H1 (cell line): ENCODE results near the gene COX10. TPM values are rescaled to one million over a fixed set of nuclear protein-coding genes. Genes with fewer than 3 reads are reported as not detected.

ENCODE experiments used
- CTCF ChIA-PET: fragments of 300-600 bp; sonication (Branson Sonifier 250); formaldehyde crosslinking; loops from one replicate; lab custom pipeline; 2021; ENCODE audit not compliant: partially characterized antibody; lab: Charles Lee
- POLR2A ChIA-PET: fragments of 300-600 bp; sonication (Branson Sonifier 250); formaldehyde crosslinking; loops from one replicate; lab custom pipeline; 2021; ENCODE audit warnings: inconsistent platforms; ENCODE audit not compliant: partially characterized antibody; lab: Charles Lee
- DNase-seq, 2 experiments: peaks; one replicate each; pipeline versions ENCODE4 v3.0.0 to v3.0.0-alpha.2; 2010 to 2022; ENCODE audit warnings: low spot score in 2 of 2, low read depth in 1 of 2, mixed read lengths in 1 of 2
- FAIRE-seq: peaks from 2 replicates; lab custom pipeline; 2011; peaks lifted over from hg19 to GRCh38; lab: Jason Lieb, UNC
- H2AFZ ChIP-seq: 2 replicates; pipeline ENCODE4 v1.8.1; 2012; ENCODE audit warnings: low read length, inconsistent platforms
- H2AK5ac ChIP-seq: 2 replicates; pipeline ENCODE4 v1.6.1; 2013; ENCODE audit warnings: low read depth, low read length
- H2BK120ac ChIP-seq: replicated peaks from 2 replicates; pipeline ENCODE3; 2013; ENCODE audit warnings: low read depth, low read length, inconsistent platforms
- H2BK12ac ChIP-seq: 2 replicates; pipeline ENCODE4 v1.6.1; 2013; ENCODE audit warnings: low read depth, low read length
- H2BK15ac ChIP-seq: 2 replicates; pipeline ENCODE4 v1.6.1; 2013; ENCODE audit warnings: low read length
- H2BK20ac ChIP-seq: 2 replicates; pipeline ENCODE4 v1.6.1; 2013; ENCODE audit warnings: low read length
- H2BK5ac ChIP-seq: 2 replicates; pipeline ENCODE4 v1.6.1; 2013; ENCODE audit warnings: low read depth, low read length
- H3K14ac ChIP-seq: 2 replicates; pipeline ENCODE4 v1.6.1; 2013; ENCODE audit warnings: inconsistent platforms; ENCODE audit not compliant: insufficient read length
- H3K18ac ChIP-seq: 2 replicates; pipeline ENCODE4 v1.6.1; 2013; ENCODE audit warnings: low read length; ENCODE audit errors: extremely low read depth
- H3K23ac ChIP-seq: 2 replicates; pipeline ENCODE4 v1.6.1; 2013; ENCODE audit warnings: inconsistent platforms; ENCODE audit not compliant: insufficient read length
- H3K23me2 ChIP-seq: 2 replicates; pipeline ENCODE4 v1.6.1; 2013; ENCODE audit warnings: low read depth, low read length
- H3K27ac ChIP-seq: 2 replicates; pipeline ENCODE4 v1.6.1; 2011; ENCODE audit warnings: low read depth, low read length, inconsistent platforms
- H3K27me3 ChIP-seq, 4 experiments: replicated peaks in 1 of 4; 1 replicate in 1 of 4; 2 replicates in 3 of 4; pipeline versions ENCODE4 v1.6.1 to v1.8.1; 2011 to 2013; ENCODE audit warnings: low read length in 3 of 4, mild to moderate bottlenecking in 3 of 4, inconsistent platforms in 2 of 4, mixed read lengths in 2 of 4, moderate library complexity in 1 of 4; ENCODE audit not compliant: control insufficient read depth in 3 of 4, insufficient read depth in 3 of 4; ENCODE audit errors: extremely low read depth in 1 of 4
- H3K36me3 ChIP-seq, 4 experiments: 2 replicates each; pipeline versions ENCODE4 v1.6.1 to v1.8.1; 2011 to 2013; ENCODE audit warnings: mild to moderate bottlenecking in 4 of 4, low read length in 3 of 4, moderate library complexity in 2 of 4, control low read depth in 1 of 4, inconsistent platforms in 1 of 4; ENCODE audit not compliant: insufficient read depth in 4 of 4, control insufficient read depth in 2 of 4
- H3K4ac ChIP-seq: replicated peaks from 2 replicates; pipeline ENCODE3; 2013; ENCODE audit warnings: low read length, low read depth, mixed read lengths, inconsistent platforms; ENCODE audit not compliant: insufficient read length
- H3K4me1 ChIP-seq, 4 experiments: replicated peaks in 1 of 4; 1 replicate in 1 of 4; 2 replicates in 3 of 4; pipeline versions ENCODE4 v1.6.1 to v1.8.1; 2011 to 2013; ENCODE audit warnings: low read length in 3 of 4, inconsistent platforms in 2 of 4, mixed read lengths in 1 of 4; ENCODE audit not compliant: insufficient read depth in 4 of 4, control insufficient read depth in 3 of 4
- H3K4me2 ChIP-seq, 2 experiments: 2 replicates each; pipeline versions ENCODE4 v1.6.1 to v1.8.1; 2011 to 2013; ENCODE audit warnings: low read depth in 2 of 2, low read length in 2 of 2, control low read depth in 1 of 2, inconsistent platforms in 1 of 2, mild to moderate bottlenecking in 1 of 2; ENCODE audit not compliant: insufficient read depth in 1 of 2
- H3K4me3 ChIP-seq, 4 experiments: fragments of 200-600, 300-600 bp in 1 of 4; sonication (generic), shearing (Covaris generic), sonication (Bioruptor Twin) in 1 of 4; 2 replicates each; pipeline versions ENCODE4 v1.5.1 to v1.8.1; 2011 to 2016; ENCODE audit warnings: low read length in 4 of 4, low read depth in 3 of 4, control low read depth in 2 of 4, inconsistent platforms in 2 of 4, mild to moderate bottlenecking in 2 of 4, mixed read lengths in 1 of 4, moderate library complexity in 1 of 4; ENCODE audit not compliant: insufficient read depth in 2 of 4; ENCODE audit errors: extremely low read depth in 1 of 4
- H3K56ac ChIP-seq: replicated peaks from 2 replicates; pipeline ENCODE3; 2013; ENCODE audit warnings: low read depth, mild to moderate bottlenecking, mixed read lengths, low read length, inconsistent platforms; ENCODE audit not compliant: insufficient read length
- H3K79me1 ChIP-seq: 2 replicates; pipeline ENCODE4 v1.6.1; 2013; ENCODE audit warnings: low read depth, low read length, control low read depth
- H3K79me2 ChIP-seq, 2 experiments: 2 replicates each; pipeline versions ENCODE4 v1.6.1 to v1.8.1; 2012 to 2013; ENCODE audit warnings: low read length in 2 of 2, mild to moderate bottlenecking in 2 of 2, inconsistent platforms in 1 of 2; ENCODE audit not compliant: insufficient read depth in 2 of 2, control insufficient read depth in 1 of 2
- H3K9ac ChIP-seq, 4 experiments: replicated peaks in 1 of 4; 1 replicate in 1 of 4; 2 replicates in 3 of 4; pipeline versions ENCODE4 v1.6.1 to v1.8.1; 2011 to 2013; ENCODE audit warnings: low read depth in 3 of 4, low read length in 3 of 4, control low read depth in 2 of 4, mild to moderate bottlenecking in 2 of 4, moderate library complexity in 2 of 4, inconsistent platforms in 1 of 4; ENCODE audit errors: extremely low read depth in 1 of 4
- H3K9me3 ChIP-seq, 2 experiments: 2 replicates each; pipeline versions ENCODE4 v1.6.1 to v1.8.1; 2012 to 2013; ENCODE audit warnings: mild to moderate bottlenecking in 2 of 2, moderate library complexity in 2 of 2, control low read depth in 1 of 2, inconsistent platforms in 1 of 2, low read depth in 1 of 2, low read length in 1 of 2, mixed read lengths in 1 of 2; ENCODE audit not compliant: insufficient read depth in 2 of 2
- H4K20me1 ChIP-seq, 2 experiments: replicated peaks in 1 of 2; 2 replicates each; pipeline versions ENCODE3 to v1.8.1; 2011 to 2013; ENCODE audit warnings: inconsistent platforms in 2 of 2, low read length in 2 of 2, mild to moderate bottlenecking in 1 of 2; ENCODE audit not compliant: insufficient read depth in 2 of 2, control insufficient read depth in 1 of 2
- H4K5ac ChIP-seq: 2 replicates; pipeline ENCODE4 v1.6.1; 2013; ENCODE audit warnings: low read length, low read depth, mixed read lengths, inconsistent platforms; ENCODE audit not compliant: insufficient read length
- H4K8ac ChIP-seq: 2 replicates; pipeline ENCODE4 v1.8.0; 2013; ENCODE audit warnings: mild to moderate bottlenecking, moderate library complexity, low read length, inconsistent platforms; ENCODE audit not compliant: insufficient read depth; ENCODE audit errors: extremely low read depth
- H4K91ac ChIP-seq: replicated peaks from 2 replicates; pipeline ENCODE3; 2013; ENCODE audit warnings: low read length, mixed read lengths, inconsistent platforms; ENCODE audit not compliant: insufficient read length
- BACH1 ChIP-seq: IDR thresholded peaks from 2 replicates; pipeline ENCODE4 v1.6.1; 2012; ENCODE audit warnings: low read length, improper control_type of control experiment
- BCL11A ChIP-seq, 2 experiments: IDR thresholded peaks; one replicate each; pipeline ENCODE4 v1.6.1; 2011; ENCODE audit warnings: low read depth in 2 of 2, low read length in 2 of 2, mild to moderate bottlenecking in 2 of 2
- CEBPB ChIP-seq: IDR thresholded peaks from 2 replicates; pipeline ENCODE4 v1.6.1; 2012; ENCODE audit warnings: low read depth, low read length
- CHD2 ChIP-seq: IDR thresholded peaks from 2 replicates; pipeline ENCODE4 v1.6.1; 2012; ENCODE audit warnings: low read length, improper control_type of control experiment
- E2F6 ChIP-seq: IDR thresholded peaks from 2 replicates; pipeline ENCODE4 v1.6.1; 2012; ENCODE audit warnings: inconsistent platforms
- EP300 ChIP-seq, 2 experiments: IDR thresholded peaks; 1 replicate in 1 of 2; 2 replicates in 1 of 2; pipeline ENCODE4 v1.6.1; 2011 to 2012; ENCODE audit warnings: low read depth in 2 of 2, low read length in 2 of 2, mild to moderate bottlenecking in 2 of 2, borderline replicate concordance in 1 of 2, inconsistent platforms in 1 of 2, moderate library complexity in 1 of 2
- JUND ChIP-seq: IDR thresholded peaks from 2 replicates; pipeline ENCODE4 v1.6.1; 2011; ENCODE audit warnings: mild to moderate bottlenecking, improper control_type of control experiment, low read length
- NANOG ChIP-seq: IDR thresholded peaks from 2 replicates; pipeline ENCODE4 v1.6.1; 2011; ENCODE audit warnings: low read length, low read depth, mild to moderate bottlenecking, inconsistent platforms; ENCODE audit not compliant: insufficient read depth, poor library complexity, severe bottlenecking
- POLR2A ChIP-seq, 2 experiments: IDR thresholded peaks; 1 replicate in 1 of 2; 2 replicates in 1 of 2; pipeline ENCODE4 v1.6.1; 2011; ENCODE audit warnings: low read depth in 2 of 2, low read length in 2 of 2, mild to moderate bottlenecking in 2 of 2; ENCODE audit errors: control extremely low read depth in 1 of 2
- RFX5 ChIP-seq: IDR thresholded peaks from 2 replicates; pipeline ENCODE4 v1.6.1; 2011; ENCODE audit warnings: low read depth, low read length, improper control_type of control experiment, borderline replicate concordance
- SIX5 ChIP-seq: IDR thresholded peaks from 2 replicates; pipeline ENCODE4 v1.6.1; 2011; ENCODE audit warnings: mild to moderate bottlenecking, low read depth, low read length
- WGBS, 2 experiments: shearing (Covaris generic) in 1 of 2; methylation state at CpG; one replicate each; pipeline versions ENCODE4 v1.1.6 to v1.1.7; 2013 to 2015; ENCODE audit warnings: low lambda C conversion rate in 2 of 2, mixed read lengths in 2 of 2, inconsistent platforms in 1 of 2, low coverage in 1 of 2, missing lambda C conversion rate in 1 of 2; ENCODE audit not compliant: insufficient replicate concordance in 2 of 2, insufficient coverage in 1 of 2, insufficient read length in 1 of 2; ENCODE audit errors: extremely low coverage in 1 of 2, missing lambda C conversion rate in 1 of 2; 5-methylcytosine and 5-hydroxymethylcytosine counted together
- polyA plus RNA-seq, 7 experiments: library from polyadenylated mRNA; depleted of rRNA in 3 of 7; stranded (reverse) in 5 of 7; unstranded in 2 of 7; fragments of >200 nt in 5 of 7; fragments of 200-250 nt in 2 of 7; gene quantifications; 1 replicate in 5 of 7; 2 replicates in 1 of 7; 4 replicates in 1 of 7; pipeline versions ENCODE4 v1.2.1 to v1.2.3, GENCODE V29; 2011 to 2013; ENCODE audit warnings: missing spikeins in 2 of 7, mixed read lengths in 2 of 7
- total RNA-seq: library from RNA; stranded (reverse); fragmentation: NEBNext Ultra II Directional; extraction: Animal tissue kit (Norgen Biotek cat#: 25700); gene quantifications from 2 replicates; pipeline ENCODE4 v1.2.1, GENCODE V29; 2021

COX10 gene
- total and polyA plus RNA-seq, 2 of the 8 experiments (the other 6 are each of a cell fraction or from before 2014, with no cell fraction given) = 18.0 to 23.0 TPM

GRCh38 chr17:14207791-14208190, 138.5 kb downstream of the COX10 start:
- H3K79me1 ChIP-seq = no peaks in the 10 kb centered on the region
- no peak overlapping the region for H4K8ac ChIP-seq
- H3K4ac ChIP-seq = no peak overlapping the region
- H2BK120ac ChIP-seq = no peak overlapping the region
- H3K23me2 ChIP-seq = no peaks in the 10 kb centered on the region
- 86% methylated on average over 5 of the region's 5 CpGs; no CpG with 5 or more reads in 1 of the 2 experiments for WGBS, 2 experiments
- POLR2A ChIA-PET = no interaction called here
- H3K4me2 ChIP-seq = no peak overlapping the region
- H3K36me3 ChIP-seq = peaks cover 0 to 14% (median 0%) of the 10 kb centered on the region in 4 experiments; a peak in 1 of 8 replicates
- H3K79me2 ChIP-seq = no peaks in the 10 kb centered on the region
- no peak overlapping the region for H3K4me3 ChIP-seq
- no peak overlapping the region for H3K23ac ChIP-seq
- no peak overlapping the region for H2BK15ac ChIP-seq
- CTCF ChIA-PET = interaction anchor here (1.1 to 1.3 kb wide), 3 partner anchors 10 to 346 kb away, joined by 3 to 7 read pairs (median 3); no protein-coding TSS in a partner anchor
- H3K27me3 ChIP-seq = no peaks in the 10 kb centered on the region
- no peak overlapping the region for H4K5ac ChIP-seq
- FAIRE-seq (no peak), DNase-seq (no peak)
- H3K9ac ChIP-seq = no peak overlapping the region
- no peak overlapping the region for H3K27ac ChIP-seq
- no peaks in the 10 kb centered on the region for H3K4me1 ChIP-seq
- no peak overlapping the region for H3K18ac ChIP-seq
- no peak overlapping the region for H2BK5ac ChIP-seq
- no peaks in the 10 kb centered on the region for H4K20me1 ChIP-seq
- peaks cover 11 to 14% of the 10 kb centered on the region in 2 experiments; a peak in 3 of 4 replicates for H3K9me3 ChIP-seq
- no peak overlapping the region for H2BK20ac ChIP-seq
- no peak overlapping the region for H4K91ac ChIP-seq
- no peak overlapping the region for H2AFZ ChIP-seq
- no peak overlapping the region for H3K56ac ChIP-seq
- no peak for TF ChIP-seq SIX5
- TF ChIP-seq CHD2 = no peak
- no peak for TF ChIP-seq NANOG
- no peak for TF ChIP-seq E2F6
- TF ChIP-seq JUND = no peak
- TF ChIP-seq BACH1 = no peak
- TF ChIP-seq RFX5 = no peak
- TF ChIP-seq EP300 (IDR thresholded peaks at IDR 0.05; ENCODE audit: borderline replicate concordance in 1 of 2, low read depth in 2 of 2, low read length in 2 of 2) = no peak
- no peak for TF ChIP-seq CEBPB
- TF ChIP-seq POLR2A (IDR thresholded peaks at IDR 0.05; ENCODE audit: control extremely low read depth in 1 of 2, low read depth in 2 of 2, low read length in 2 of 2) = no peak
- no peak for TF ChIP-seq BCL11A (IDR thresholded peaks at IDR 0.05; ENCODE audit: low read depth in 2 of 2, low read length in 2 of 2)
- H3K14ac ChIP-seq = no peak overlapping the region
- H2BK12ac ChIP-seq = no peak overlapping the region
- no peak overlapping the region for H2AK5ac ChIP-seq
